ENCODE measurements around the gene FRG2.
"Not testable (repeated sequence)": the region's sequence is repeated elsewhere in the genome, so short reads cannot be mapped to it uniquely, and the experiment has no call there.

FRG2 gene

DNA sequence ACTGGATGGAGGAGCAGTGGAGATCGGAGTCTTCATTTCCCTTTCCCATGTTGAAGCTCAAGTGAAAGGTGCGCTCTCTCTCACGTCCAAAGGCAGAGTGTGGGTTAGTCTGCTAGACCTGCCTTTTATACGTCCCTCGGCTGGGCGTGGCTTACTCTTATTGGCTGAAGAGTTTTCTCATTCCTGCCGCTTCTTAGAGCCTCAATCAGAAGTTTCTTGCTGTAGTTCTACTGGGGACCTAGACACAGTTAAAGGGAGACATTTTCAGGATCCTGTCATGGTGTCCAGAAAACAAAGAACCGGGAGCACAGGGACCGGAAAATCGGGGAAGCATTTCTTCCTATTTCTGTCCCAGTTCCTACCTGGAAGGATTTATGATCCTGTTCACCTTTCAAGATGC lies at the start of gene FRG2:
TSS of gene FRG2 (minus strand) at position 101 of the 400 bp plus-strand sequence. CDS start at position 49, 52 bp downstream.
- DNase-seq (ENCODE audit: low read depth in 2 of 2) = not testable (repeated sequence)

DNA sequence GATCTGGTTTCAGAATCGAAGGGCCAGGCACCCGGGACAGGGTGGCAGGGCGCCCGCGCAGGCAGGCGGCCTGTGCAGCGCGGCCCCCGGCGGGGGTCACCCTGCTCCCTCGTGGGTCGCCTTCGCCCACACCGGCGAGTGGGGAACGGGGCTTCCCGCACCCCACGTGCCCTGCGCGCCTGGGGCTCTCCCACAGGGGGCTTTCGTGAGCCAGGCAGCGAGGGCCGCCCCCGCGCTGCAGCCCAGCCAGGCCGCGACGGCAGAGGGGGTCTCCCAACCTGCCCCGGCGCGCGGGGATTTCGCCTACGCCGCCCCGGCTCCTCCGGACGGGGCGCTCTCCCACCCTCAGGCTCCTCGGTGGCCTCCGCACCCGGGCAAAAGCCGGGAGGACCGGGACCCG lies 41.3 kb upstream of the FRG2 start:
- DNase-seq (ENCODE audit: low read depth in 2 of 2) = not testable (repeated sequence)

DNA sequence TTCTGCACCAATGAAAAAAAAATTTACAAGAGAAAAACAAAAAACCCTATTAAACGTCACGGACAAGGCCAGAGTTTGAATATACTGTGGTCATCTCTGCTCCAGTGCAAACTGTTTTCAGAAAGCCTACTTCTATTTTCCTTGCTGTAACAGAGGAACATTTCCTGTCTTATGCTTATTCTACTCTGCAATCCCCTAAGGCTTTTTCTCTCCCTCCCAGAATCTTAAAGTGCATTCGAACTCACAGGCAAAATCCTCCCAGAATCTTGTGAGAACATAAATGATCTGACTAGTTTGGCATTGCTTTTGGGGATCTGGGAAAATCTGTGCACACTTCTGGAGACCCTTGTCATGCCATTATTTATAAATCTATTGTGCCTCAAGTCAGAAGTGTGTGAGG lies 37.7 kb upstream of the FRG2 start:
- not testable (repeated sequence) for DNase-seq (ENCODE audit: low read depth in 2 of 2)

DNA sequence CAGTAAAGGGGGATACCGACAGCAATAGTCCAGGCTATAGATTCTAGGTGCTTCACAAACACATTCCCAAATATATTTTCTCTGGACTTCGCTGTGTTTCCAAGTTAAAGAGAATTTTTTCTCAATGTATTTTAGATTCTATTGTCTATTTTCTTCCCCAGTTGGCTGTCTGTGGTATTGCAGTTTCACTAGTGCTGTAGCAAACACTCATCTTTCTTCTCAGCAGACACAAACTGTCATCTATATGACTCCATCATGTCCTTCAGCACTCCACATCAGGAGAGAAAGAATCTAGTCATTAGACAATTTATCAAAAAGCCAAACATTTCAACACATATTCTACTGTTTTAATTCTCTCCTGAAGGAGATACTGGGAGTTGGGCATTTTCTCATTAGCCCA lies 37.3 kb upstream of the FRG2 start, which contains the start of gene DBET:
TSS of gene DBET (plus strand) at position 161 of the 400 bp plus-strand sequence.
- not testable (repeated sequence) for DNase-seq (ENCODE audit: low read depth in 2 of 2)

DNA sequence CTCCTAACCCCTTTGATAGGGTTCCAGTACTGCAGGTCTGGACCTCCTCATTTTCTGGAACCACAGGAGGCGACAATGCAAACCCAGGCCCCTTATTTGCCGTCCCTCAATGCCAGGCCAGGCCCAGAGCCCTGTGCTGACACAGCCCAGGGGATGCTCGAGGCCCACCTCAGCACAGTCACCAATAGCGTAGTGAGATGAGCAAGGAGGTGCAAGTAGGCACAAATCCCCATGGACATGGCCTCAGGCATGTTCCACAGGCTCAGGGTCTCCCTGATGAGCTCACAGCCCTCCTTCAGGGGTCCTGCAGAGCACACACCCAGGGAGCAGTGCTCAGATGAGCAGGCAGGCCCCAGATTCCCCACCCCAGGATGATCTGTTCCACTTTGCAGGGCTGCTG lies 31.9 kb upstream of the FRG2 start:
- DNase-seq (ENCODE audit: low read depth in 2 of 2) = not testable (repeated sequence)

DNA sequence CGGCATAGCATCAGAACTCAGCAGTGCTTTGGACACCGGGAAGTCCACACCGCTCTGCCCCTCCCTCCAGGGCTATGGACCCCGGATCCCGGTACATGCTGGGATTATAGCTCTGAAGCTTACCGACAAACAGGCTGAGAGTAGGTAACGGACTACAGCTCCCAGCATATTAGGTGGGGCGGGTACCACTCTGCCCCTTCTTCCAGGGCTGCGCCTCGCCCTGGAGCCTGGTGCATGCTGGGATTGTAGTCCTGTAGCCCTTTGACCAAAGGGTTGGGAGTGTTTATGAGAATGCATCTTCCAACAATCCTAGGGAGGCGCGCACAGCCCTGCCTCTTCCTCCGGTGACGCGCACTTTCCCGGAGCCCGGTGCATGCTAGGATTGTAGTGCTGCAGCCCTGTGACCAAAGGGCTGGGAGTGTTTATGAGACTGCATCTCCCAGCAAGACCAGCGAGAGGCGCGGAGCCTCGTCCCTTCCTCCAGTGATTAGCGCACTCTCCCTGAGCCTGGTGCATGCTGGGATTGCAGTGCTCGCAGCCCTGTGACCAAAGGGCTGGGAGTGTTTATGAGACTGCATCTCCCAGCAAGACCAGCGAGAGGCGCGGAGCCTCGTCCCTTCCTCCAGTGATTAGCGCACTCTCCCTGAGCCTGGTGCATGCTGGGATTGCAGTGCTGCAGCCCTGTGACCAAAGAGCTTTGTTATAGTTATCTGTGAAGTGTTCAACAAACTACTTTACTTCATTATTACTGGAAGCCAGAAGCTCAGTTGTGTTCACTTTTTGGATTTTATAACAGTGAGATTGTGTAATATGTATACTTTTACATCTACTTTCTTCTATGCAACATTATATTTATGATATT lies 22.6 kb upstream of the FRG2 start:
- DNase-seq (ENCODE audit: low read depth in 2 of 2) = not testable (repeated sequence)

GRCh38 chr4:190047627-190048026 lies 20.6 kb upstream of the FRG2 start:
- not testable (repeated sequence) for DNase-seq (ENCODE audit: low read depth in 2 of 2)

DNA sequence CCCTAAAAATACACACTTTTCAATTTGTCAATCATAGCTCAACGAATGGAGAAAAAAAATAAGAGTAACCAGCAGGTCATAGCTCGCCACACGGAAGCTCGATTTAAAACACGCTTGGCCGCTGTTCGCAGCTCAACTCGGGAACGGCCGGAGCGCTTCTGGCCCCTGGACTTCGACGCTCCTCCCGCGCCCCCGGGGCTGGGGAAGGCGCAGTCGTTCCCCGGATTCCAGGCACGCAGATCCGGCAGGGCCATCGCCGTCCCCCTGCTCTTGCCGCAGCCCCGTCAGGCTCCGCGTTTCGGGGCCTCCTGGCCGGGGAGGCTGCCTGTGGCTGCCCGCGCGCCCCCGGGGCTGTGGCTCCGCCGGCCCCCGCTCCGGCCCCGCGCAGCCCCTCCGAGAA lies 13.8 kb upstream of the FRG2 start:
- DNase-seq (ENCODE audit: low read depth in 2 of 2) = not testable (repeated sequence)

DNA sequence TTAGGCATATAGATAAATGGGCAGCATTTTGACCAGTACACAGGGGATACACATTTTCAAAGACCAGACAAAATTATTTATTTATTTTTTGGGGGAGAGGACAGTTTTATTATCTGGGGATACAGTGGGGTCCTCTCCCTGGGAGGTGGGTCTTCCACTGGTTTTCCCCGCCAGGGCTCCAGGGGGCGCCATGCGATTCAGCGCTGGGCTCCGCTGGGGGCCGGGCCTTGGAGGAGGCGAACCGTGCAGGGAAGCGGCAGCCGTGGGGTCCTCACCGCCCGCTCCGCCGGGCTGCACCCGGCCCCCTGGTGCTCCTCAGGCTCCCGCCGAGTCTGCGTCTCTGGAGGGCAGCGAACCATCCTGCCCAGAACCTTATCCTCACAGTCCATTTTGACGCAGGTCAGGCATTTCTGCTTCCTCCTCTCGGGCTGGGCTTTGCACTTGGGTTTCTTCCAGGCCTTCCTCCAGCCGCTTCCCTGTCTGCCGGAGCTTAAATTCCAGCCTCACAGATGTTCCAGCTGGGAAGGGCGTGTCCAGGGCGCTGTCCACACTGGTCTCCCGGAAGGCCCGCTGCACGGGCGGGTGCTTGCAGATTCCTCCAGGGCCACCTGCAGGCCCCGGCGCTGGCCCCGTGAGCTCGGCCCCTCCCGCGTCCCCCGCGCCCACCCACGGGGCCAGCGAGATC lies 10.8 kb upstream of the FRG2 start:
- DNase-seq (ENCODE audit: low read depth in 2 of 2) = not testable (repeated sequence)

GRCh38 chr4:190031264-190031663 lies 4.2 kb upstream of the FRG2 start:
- DNase-seq (ENCODE audit: low read depth in 2 of 2) = not testable (repeated sequence)

- not testable (repeated sequence) for DNase-seq (ENCODE audit: low read depth in 2 of 2)
Measured at GRCh38 chr4:190022614-190023281, 4.3 kb downstream of the FRG2 start.

GRCh38 chr4:190021973-190022372 lies 5.1 kb downstream of the FRG2 start:
- not testable (repeated sequence) for DNase-seq (ENCODE audit: low read depth in 2 of 2)

DNA sequence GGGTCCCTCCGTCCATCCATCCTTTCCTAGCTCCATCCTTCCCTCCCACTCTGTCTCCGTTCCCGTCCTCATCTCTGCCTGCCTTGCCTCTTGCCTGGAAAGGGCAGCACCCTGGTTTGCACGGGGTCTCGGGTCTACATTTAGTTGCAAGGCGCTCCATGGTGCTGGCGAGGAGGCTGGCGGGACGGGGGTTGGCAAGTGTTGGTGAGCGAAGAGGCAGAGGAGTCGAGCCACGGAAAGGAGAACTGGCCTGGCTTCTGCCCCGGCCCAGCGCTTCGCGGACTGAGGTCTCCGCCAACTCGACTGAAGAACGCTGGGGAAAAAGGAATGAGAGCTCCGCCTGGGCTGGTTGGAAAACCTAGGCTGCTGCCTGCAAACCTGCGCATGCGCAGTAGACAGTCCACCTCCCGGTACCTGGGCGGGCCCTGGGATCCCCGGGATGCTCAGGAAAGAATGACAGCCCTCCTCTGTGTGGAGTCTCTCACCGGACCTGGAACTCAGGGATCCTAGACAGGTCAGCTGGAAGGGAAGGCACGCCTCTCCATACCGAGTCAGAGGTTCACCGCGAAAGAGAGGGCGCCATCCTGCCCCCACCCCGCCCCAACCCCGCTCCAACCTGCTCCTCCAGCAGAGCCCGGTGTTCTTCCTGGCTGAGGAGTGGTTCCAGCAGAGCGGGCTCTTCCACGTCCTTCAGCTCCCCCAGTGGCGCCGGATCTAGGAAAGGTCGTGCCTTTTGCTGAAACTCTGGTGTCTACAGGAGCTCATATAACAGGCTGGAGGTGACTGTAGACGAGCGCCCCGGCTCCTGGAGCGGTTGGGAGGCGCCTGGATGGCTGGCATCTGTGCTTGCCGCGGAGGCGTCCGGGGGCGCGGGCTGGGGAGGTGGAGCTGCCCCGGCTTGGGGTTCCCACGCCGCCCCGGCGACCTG lies 6.0 kb downstream of the FRG2 start:
- no peak for DNase-seq (ENCODE audit: low read depth in 2 of 2)

GRCh38 chr4:190019859-190020463 lies 7.1 kb downstream of the FRG2 start:
- DNase-seq (ENCODE audit: low read depth in 2 of 2) = not testable (repeated sequence)

DNA sequence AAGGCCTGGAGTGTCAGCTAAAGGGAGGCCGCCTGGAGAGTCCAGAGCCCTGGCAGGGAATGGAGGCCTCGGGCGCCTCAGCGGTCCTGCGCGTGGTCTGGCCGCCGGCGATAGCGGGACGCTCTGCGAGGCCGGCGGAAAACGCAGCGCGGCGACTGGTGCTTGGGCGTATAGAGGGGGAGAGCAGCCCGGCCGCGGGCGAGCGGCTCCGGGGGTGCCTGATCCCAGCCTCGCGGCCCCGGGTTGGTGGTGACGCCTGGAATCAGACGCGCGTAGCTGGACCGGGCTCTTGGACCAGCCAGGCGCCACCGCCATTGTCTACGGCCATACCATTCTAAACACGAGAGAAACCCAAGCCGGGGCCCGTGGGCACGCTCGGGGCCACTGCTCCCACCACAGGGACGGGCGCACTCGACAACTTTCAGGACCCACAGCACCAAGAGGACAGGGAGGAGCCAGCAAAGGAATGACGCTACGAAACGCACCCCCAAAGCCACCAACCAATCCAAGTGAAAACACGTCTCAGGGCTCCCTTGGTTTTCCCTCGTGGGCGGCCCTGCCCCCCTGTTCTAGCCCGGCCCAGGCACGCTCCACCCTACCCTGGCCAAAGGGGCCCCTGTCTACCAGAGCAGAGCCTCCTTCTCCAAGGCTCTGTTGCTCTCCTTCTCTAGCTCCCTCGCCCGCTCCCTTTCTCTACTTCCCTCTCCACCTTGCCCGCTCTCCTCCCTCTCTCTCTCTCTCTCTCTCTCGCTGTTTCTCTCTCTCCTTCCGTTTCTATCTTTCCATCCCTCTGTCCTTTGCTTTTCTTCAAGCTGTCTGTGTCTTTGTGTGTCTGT lies 7.8 kb downstream of the FRG2 start:
- DNase-seq (ENCODE audit: low read depth in 2 of 2) = no peak

DNA sequence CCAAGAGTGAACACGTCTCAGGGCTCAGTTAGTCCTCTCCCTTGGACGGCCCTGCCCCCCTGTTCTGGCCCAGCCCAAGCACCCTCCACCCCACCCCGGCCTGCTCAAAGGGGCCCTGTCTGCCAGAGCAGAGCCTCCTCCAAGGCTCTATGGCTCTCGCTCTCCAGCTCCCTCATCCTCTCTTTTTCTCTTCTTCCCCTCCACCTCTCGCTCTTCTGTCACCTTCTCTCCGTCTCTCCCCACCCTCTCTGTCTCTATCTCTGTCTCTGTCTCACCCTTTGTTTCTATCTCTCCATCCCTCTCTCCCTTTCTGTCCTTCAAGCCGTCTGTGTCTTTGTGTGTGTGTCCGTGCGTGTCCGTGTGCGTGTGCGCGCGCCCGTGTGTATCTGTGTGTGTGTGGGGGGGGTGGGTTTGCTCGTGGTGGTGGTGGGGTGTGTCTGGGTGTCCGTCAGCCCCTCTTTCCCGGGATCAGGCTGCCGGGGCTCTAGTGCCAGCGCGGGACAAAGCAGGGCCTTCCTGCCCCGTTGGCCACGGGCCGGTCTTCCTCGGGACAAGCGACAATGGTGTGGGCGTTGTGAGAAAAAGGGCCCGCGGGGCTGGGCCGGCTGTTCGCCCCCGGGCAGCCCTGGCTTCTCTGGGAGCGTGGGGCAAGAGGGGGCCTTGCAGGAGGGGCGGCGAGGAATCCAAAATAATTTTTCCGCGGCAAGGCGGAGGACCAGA lies 8.7 kb downstream of the FRG2 start:
- no peak for DNase-seq (ENCODE audit: low read depth in 2 of 2)

DNA sequence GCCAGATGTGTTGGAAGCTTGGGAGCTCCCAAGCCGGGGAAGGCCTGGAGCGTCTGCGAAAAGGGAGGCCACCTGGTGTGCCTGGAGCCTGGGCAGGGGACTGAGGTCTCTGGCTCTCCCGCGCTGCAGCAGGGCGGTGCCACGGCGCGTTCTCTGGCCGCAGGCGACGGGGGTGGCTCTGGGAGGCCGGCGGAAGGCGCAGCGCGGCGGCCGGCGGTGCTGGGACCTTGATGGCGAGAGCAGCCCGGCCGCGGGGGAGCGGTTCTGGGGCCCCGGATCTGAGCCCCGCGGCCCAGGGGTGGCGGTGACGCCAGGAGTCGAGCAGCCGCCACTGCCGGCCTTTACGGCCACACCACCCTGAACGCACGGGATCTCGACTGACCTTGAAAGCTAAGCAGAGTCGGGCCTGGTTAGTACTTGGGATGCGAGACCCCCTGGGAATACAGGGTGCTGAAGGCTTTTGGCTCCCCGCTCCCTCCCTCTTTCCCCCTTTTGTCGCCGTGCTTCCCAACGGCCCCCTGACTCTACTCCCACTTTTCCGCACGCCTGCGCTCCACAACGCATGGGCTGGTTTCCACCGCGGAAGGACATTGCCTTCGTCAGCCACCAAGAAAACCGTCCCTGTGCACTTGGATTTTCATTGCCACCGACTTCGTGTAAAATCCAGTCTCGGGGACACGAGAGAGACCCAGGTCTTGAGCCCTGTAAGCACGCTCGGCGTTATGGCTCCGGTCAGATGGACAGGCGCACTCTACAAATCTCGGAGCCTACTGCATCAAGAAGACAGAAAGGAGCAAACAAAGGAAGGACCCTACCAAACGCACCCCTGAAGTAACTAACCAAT lies 9.5 kb downstream of the FRG2 start:
- DNase-seq (ENCODE audit: low read depth in 2 of 2) = no peak

Data from stimulated activated CD4-positive, alpha-beta T cell treated with anti-CD3 and anti-CD28 coated beads, Interleukin-1b, Interleukin-23, amount 100 ng/mL, for 4 hours (primary cell).